Ascending aorta (tissue), 2 donors: ENCODE measurements around the gene DNAJC3. TPM values are rescaled to one million over a fixed set of nuclear protein-coding genes. Genes with fewer than 3 reads are reported as not detected.
"Not testable (repeated sequence)": the region's sequence is repeated elsewhere in the genome, so short reads cannot be mapped to it uniquely, and the experiment has no call there.

ENCODE experiments used
- DNase-seq, 2 donors: peaks; one replicate each; pipeline ENCODE4 v3.0.0-alpha.2; 2019; ENCODE audit warnings: low spot score in 2 of 2
- H3K27ac ChIP-seq, 2 donors: fragments of 200-600 bp; sonication (generic); one replicate each; pipeline ENCODE4 v1.5.1; 2016 to 2017; ENCODE audit warnings: mild to moderate bottlenecking in 1 of 2
- H3K27me3 ChIP-seq: fragments of 200-600 bp; sonication (generic); one replicate; pipeline ENCODE4 v1.5.1; 2017
- H3K36me3 ChIP-seq, 2 donors: fragments of 200-600 bp; sonication (generic); one replicate each; pipeline ENCODE4 v1.5.1; 2016
- H3K4me1 ChIP-seq, 2 donors: fragments of 200-600 bp; sonication (generic); one replicate each; pipeline ENCODE4 v1.5.1; 2016 to 2017; ENCODE audit warnings: mild to moderate bottlenecking in 1 of 2
- H3K4me3 ChIP-seq, 2 donors: fragments of 200-600 bp; sonication (generic); one replicate each; pipeline ENCODE4 v1.5.1; 2016 to 2017; ENCODE audit warnings: mild to moderate bottlenecking in 1 of 2
- H3K9me3 ChIP-seq, 2 donors: fragments of 200-600 bp; sonication (generic); one replicate each; pipeline ENCODE4 v1.5.1; 2016
- CTCF ChIP-seq, 3 experiments: fragments of 200-600 bp in 2 of 3; fragments of 450-650 bp in 1 of 3; sonication (generic) in 2 of 3; IDR thresholded peaks; one replicate each; pipeline ENCODE4 v1.5.1; 2016 to 2019; ENCODE audit warnings: antibody characterized with exemption in 3 of 3, mild to moderate bottlenecking in 1 of 3, moderate library complexity in 1 of 3
- intact Hi-C: fragments of 100-400 bp; cut with DNase I; formaldehyde crosslinking; loops from one replicate; pipeline ENCODE4 v1.15.1; 2023
- total RNA-seq: library from RNA; depleted of rRNA; stranded (reverse); fragments of >200 nt; gene quantifications from one replicate; pipeline ENCODE4 v1.1.0, GENCODE V29; 2016

DNAJC3 gene
- total RNA-seq, 1 donor from 2014 or later = 44.3 TPM

DNA sequence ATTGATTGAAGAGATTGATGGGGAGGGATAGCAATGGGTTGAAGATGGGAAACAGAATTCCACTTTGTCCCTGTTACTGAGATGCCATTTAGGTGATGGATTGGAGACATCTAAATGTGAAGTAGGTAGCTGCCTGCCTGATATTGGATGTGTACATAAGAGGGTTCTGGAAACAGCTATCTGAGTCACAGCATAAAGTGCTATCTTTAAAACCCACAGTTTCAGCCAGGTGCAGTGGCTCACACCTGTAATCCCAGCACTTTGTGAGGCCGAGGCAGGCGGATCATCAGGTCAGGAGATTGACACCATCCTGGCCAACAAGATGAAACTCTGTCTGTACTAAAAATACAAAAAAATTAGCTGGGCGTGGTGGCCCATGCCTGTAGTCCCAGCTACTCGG lies 72.6 kb downstream of the DNAJC3 start:
- Histone ChIP-seq H3K9me3 (no peaks in the 10 kb centered on the region), H3K36me3 (no peaks in the 10 kb centered on the region), H3K4me3 (no peak overlapping the region), H3K4me1 (no peaks in the 10 kb centered on the region), H3K27ac (no peak overlapping the region), H3K27me3 (no peaks in the 10 kb centered on the region)
- DNase-seq = no peak
- intact Hi-C loops = no loop called here
- TF ChIP-seq CTCF (IDR thresholded peaks at IDR 0.05) = no peak

- Histone ChIP-seq H3K4me1 (no peaks in the 10 kb centered on the region), H3K27me3 (no peaks in the 10 kb centered on the region), H3K4me3 (no peak overlapping the region), H3K36me3 (no peaks in the 10 kb centered on the region), H3K9me3 (no peaks in the 10 kb centered on the region), H3K27ac (no peak overlapping the region)
- no peak for DNase-seq
- intact Hi-C loops = no loop called here
- TF ChIP-seq CTCF (IDR thresholded peaks at IDR 0.05) = no peak
Observed at GRCh38 chr13:95752677-95753076, 75.7 kb downstream of the DNAJC3 start.

GRCh38 chr13:95754069-95754468 lies 77.1 kb downstream of the DNAJC3 start:
- no peaks in the 10 kb centered on the region for H3K4me1 ChIP-seq
- no peak overlapping the region for H3K4me3 ChIP-seq
- H3K36me3 ChIP-seq = peaks cover 0 to under 1% of the 10 kb centered on the region in 2 donors
- no peaks in the 10 kb centered on the region for H3K9me3 ChIP-seq
- intact Hi-C loops = no loop called here
- TF ChIP-seq CTCF (IDR thresholded peaks at IDR 0.05) = no peak
- H3K27ac ChIP-seq = no peak overlapping the region
- no peaks in the 10 kb centered on the region for H3K27me3 ChIP-seq
- DNase-seq = no peak

- H3K36me3 ChIP-seq = peaks cover 0 to 10% of the 10 kb centered on the region in 2 donors
- no peaks in the 10 kb centered on the region for H3K9me3 ChIP-seq
- H3K27me3 ChIP-seq = no peaks in the 10 kb centered on the region
- H3K4me3 ChIP-seq = no peak overlapping the region
- intact Hi-C loops = no loop called here
- no peak for TF ChIP-seq CTCF (IDR thresholded peaks at IDR 0.05)
- no peak for DNase-seq
- no peaks in the 10 kb centered on the region for H3K4me1 ChIP-seq
- H3K27ac ChIP-seq = no peak overlapping the region
Observed at GRCh38 chr13:95756072-95756471, 79.1 kb downstream of the DNAJC3 start.

DNA sequence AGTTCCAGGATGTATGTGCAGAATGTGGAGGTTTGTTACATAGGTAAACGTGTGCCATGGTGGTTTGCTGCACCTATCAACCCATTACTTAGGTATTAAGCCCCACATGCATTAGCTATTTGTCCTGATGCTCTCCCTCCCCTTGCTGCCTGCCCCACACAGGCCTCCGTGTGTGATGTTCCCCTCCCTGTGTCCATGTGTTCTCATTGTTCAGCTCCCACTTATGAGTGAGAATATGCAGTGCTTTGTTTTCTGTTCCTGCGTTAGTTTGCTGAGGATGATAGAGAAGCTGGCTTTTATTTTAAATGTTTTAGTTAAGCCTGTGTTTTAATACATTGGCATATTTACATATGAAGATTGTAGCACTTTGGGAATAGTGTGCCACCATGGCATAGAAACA lies 85.7 kb downstream of the DNAJC3 start:
- intact Hi-C loops, H3K27ac ChIP-seq, H3K4me3 ChIP-seq, DNase-seq, H3K27me3 ChIP-seq, H3K4me1 ChIP-seq, H3K9me3 ChIP-seq: not testable (repeated sequence)
- peaks cover 26 to 58% of the 10 kb centered on the region in 2 donors for H3K36me3 ChIP-seq

DNA sequence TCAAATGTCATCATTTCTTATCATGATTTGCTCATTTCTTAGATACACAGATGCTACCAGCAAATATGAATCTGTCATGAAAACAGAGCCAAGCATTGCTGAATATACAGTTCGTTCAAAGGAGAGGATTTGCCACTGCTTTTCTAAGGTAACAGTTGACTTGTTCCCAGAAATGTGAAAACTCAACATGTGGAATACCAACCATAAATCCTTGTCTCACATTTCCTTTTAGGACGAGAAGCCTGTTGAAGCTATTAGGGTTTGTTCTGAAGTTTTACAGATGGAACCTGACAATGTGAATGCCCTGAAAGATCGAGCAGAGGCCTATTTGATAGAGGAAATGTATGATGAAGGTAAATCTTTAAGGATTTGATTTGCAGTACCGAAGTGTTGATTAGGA lies 86.7 kb downstream of the DNAJC3 start:
- Histone ChIP-seq H3K27ac (no peak overlapping the region), H3K4me3 (no peak overlapping the region), H3K9me3 (no peaks in the 10 kb centered on the region), H3K27me3 (no peaks in the 10 kb centered on the region), H3K4me1 (no peaks in the 10 kb centered on the region), H3K36me3 (peaks cover 26 to 62% of the 10 kb centered on the region in 2 donors)
- no peak for TF ChIP-seq CTCF (IDR thresholded peaks at IDR 0.05)
- DNase-seq = no peak
- intact Hi-C loops = no loop called here
